OCI-LY3 (cell line): ENCODE data around the gene STIL.
"Not testable (repeated sequence)": the region's sequence is repeated elsewhere in the genome, so short reads cannot be mapped to it uniquely, and the experiment has no call there.

Experiments
- H2AFZ ChIP-seq: fragments of 200-600, 300-600 bp; shearing (Covaris generic); 2 replicates; pipeline ENCODE4 v1.6.0; 2014; ENCODE audit warnings: antibody characterized with exemption, low read depth, low read length
- H3K27ac ChIP-seq: fragments of 200-600, 300-600 bp; sonication (generic); 2 replicates; pipeline ENCODE4 v1.5.1; 2014; ENCODE audit warnings: mild to moderate bottlenecking, low read length, moderate library complexity, mixed read lengths
- H3K27me3 ChIP-seq: fragments of 200-600, 300-600 bp; sonication (generic); 2 replicates; pipeline ENCODE4 v1.6.1; 2014; ENCODE audit warnings: low read depth, low read length, mixed read lengths
- H3K36me3 ChIP-seq: fragments of 200-600, 300-600 bp; sonication (generic); replicated peaks from 2 replicates; pipeline ENCODE3; 2014; ENCODE audit warnings: low read depth, low read length, mixed read lengths
- H3K4me1 ChIP-seq: fragments of 300-600, 200-600 bp; sonication (generic); 2 replicates; pipeline ENCODE4 v1.6.1; 2014; ENCODE audit warnings: low read length, mixed read lengths
- H3K4me2 ChIP-seq: fragments of 200-600, 300-600 bp; sonication (generic); 2 replicates; pipeline ENCODE4 v1.6.1; 2014; ENCODE audit warnings: low read length, mixed read lengths
- H3K4me3 ChIP-seq: fragments of 300-600, 200-600 bp; sonication (generic); 2 replicates; pipeline ENCODE4 v1.5.1; 2014; ENCODE audit warnings: antibody characterized with exemption, mild to moderate bottlenecking, low read length, moderate library complexity
- H3K79me2 ChIP-seq: fragments of 300-600, 200-600 bp; shearing (Covaris generic); 2 replicates; pipeline ENCODE4 v1.6.1; 2014; ENCODE audit warnings: mild to moderate bottlenecking, low read length, mixed read lengths
- H3K9ac ChIP-seq: fragments of 300-600, 200-600 bp; shearing (Covaris generic); 2 replicates; pipeline ENCODE4 v1.6.0; 2014; ENCODE audit warnings: mild to moderate bottlenecking, low read length, moderate library complexity
- H3K9me3 ChIP-seq: fragments of 200-600, 300-600 bp; shearing (Covaris generic); 2 replicates; pipeline ENCODE4 v1.6.1; 2014; ENCODE audit warnings: low read length, mixed read lengths; ENCODE audit not compliant: insufficient read depth
- H4K20me1 ChIP-seq: fragments of 200-600, 300-600 bp; sonication (generic); 2 replicates; pipeline ENCODE4 v1.6.1; 2016; ENCODE audit warnings: low read length, mixed read lengths; ENCODE audit not compliant: insufficient read depth
- EZH2phosphoT487 ChIP-seq: fragments of 200-600 bp; shearing (Covaris generic); IDR thresholded peaks from 2 replicates; pipeline ENCODE4 v1.6.1; 2018; ENCODE audit warnings: antibody characterized with exemption, mixed run types, low read depth
- TF ChIP-seq, protein P1 (sequence below): fragments of 200-600, 300-600 bp; sonication (generic); IDR thresholded peaks from 2 replicates; pipeline ENCODE4 v1.5.1; 2014; ENCODE audit warnings: antibody characterized with exemption, low read length, low read depth

STIL gene

DNA sequence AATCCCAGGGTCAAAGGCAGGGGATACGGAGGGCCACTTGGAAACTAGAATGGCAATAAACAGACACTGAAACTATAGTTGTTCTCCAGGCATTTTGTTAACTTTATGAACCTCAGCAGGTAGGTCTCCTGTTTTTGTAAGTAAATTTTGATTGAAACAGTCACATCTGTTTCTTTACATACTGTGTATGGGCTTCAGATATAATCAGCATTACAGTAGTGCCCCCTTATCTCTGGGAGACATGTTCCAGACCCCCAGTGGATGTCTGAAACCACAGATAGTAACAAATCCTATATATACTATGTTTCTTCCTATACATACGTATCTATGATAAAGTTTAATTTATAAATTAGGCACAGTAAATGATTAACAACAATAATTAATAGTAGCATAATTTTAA is 11.5 kb downstream of the STIL start:
- no peak overlapping the region for H3K4me2 ChIP-seq
- TF ChIP-seq EZH2phosphoT487: no peak
- TF ChIP-seq, protein P1, sequence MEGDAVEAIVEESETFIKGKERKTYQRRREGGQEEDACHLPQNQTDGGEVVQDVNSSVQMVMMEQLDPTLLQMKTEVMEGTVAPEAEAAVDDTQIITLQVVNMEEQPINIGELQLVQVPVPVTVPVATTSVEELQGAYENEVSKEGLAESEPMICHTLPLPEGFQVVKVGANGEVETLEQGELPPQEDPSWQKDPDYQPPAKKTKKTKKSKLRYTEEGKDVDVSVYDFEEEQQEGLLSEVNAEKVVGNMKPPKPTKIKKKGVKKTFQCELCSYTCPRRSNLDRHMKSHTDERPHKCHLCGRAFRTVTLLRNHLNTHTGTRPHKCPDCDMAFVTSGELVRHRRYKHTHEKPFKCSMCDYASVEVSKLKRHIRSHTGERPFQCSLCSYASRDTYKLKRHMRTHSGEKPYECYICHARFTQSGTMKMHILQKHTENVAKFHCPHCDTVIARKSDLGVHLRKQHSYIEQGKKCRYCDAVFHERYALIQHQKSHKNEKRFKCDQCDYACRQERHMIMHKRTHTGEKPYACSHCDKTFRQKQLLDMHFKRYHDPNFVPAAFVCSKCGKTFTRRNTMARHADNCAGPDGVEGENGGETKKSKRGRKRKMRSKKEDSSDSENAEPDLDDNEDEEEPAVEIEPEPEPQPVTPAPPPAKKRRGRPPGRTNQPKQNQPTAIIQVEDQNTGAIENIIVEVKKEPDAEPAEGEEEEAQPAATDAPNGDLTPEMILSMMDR: no peak
- H3K36me3 ChIP-seq: peaks cover 26% of the 10 kb centered on the region

DNA sequence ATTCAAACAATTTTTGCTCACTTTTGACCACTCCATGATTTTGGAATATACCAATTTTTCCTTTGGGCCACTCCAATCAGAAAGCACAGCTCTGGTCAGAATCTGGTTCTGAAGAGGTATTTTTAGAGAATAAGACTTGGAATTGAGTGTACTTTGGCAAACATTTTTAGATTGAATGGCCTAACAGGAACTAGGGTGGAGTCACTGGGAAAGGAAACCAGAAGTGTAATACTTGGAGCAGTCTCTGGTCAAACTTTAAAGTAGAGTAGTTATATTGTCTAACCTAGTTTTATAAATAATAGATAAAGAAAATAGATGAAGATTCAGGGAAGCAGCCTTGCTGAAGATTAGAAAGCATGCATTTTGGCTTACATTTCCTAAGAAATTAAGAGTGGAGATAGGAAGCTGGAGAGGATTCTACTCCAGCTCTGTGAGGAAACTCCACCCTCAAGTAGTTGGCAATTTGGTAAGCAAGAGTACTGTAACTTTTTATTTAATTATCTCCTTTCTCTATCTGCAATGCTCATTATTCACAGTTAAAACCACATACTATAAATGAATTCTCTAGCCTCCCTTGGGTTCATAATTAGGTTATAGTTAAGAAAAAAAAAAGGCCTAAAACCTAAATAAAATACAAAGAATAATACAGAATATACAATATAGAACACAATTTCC is 15.8 kb downstream of the STIL start:
- Histone ChIP-seq H3K27ac (no peak overlapping the region), H3K27me3 (no peaks in the 10 kb centered on the region), H3K4me1 (no peaks in the 10 kb centered on the region), H3K4me3 (no peak overlapping the region), H2AFZ (no peak overlapping the region), H3K79me2 (no peaks in the 10 kb centered on the region), H3K9ac (no peak overlapping the region), H4K20me1 (no peaks in the 10 kb centered on the region), H3K4me2 (no peak overlapping the region), H3K9me3 (no peaks in the 10 kb centered on the region), H3K36me3 (peaks cover 25% of the 10 kb centered on the region)
- no peak for TF ChIP-seq EZH2phosphoT487
- TF ChIP-seq, protein P1: no peak

More for the DNA sequence above, 11.5 kb downstream of the STIL start:
- Histone ChIP-seq H3K9me3 (no peaks in the 10 kb centered on the region), H3K4me3 (no peak overlapping the region), H3K79me2 (no peaks in the 10 kb centered on the region; the same call in 1 of the 2 replicates), H3K4me1 (peaks cover 4% of the 10 kb centered on the region; the same call in 1 of the 2 replicates), H3K9ac (no peak overlapping the region), H4K20me1 (no peaks in the 10 kb centered on the region), H2AFZ (no peak overlapping the region), H3K27me3 (no peaks in the 10 kb centered on the region), H3K27ac (no peak overlapping the region)

DNA sequence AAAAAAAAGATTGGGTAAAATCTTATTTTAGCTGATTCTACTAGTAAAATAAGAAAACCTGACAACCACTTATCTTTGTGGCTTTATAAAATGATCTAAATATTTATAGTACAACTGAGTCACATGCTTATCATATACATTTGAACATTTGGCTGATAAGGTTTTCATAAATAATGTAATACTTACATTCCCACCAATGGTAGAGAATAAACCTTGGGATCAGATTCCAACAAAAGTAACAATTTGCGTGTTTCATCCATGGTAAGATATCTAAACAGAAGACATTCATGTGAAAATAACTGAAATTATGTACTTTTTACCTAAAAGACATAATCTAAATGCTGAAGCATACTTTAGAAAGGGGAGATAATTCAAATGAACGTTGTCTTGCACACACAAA is 18.4 kb downstream of the STIL start:
- Histone ChIP-seq H3K36me3 (peaks cover 7% of the 10 kb centered on the region), H2AFZ (no peak overlapping the region), H3K4me2 (no peak overlapping the region), H3K79me2 (no peaks in the 10 kb centered on the region), H3K4me1 (no peaks in the 10 kb centered on the region), H3K9me3 (no peaks in the 10 kb centered on the region), H3K9ac (no peak overlapping the region), H4K20me1 (no peaks in the 10 kb centered on the region), H3K27ac (no peak overlapping the region), H3K4me3 (no peak overlapping the region), H3K27me3 (no peaks in the 10 kb centered on the region)
- TF ChIP-seq EZH2phosphoT487: no peak
- TF ChIP-seq, protein P1: no peak

DNA sequence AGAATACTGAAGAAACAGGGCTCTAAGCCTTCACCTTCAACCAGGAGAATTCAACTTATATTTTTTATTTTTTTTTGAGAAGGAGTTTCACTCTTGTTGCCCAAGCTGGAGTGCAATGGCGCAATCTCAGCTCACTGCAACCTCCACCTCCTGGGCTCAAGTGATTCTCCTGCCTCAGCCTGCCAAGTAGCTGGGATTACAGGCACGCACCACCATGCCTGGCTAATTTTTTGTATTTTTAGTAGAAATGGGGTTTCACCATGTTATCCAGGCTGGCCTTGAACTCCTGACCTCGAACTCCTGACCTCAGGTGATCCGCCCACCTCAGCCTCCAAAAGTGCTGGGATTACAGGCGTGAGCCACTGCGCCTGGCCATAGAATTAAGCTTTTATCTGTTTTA is 19.1 kb downstream of the STIL start:
- H3K79me2 ChIP-seq, H3K27me3 ChIP-seq, H2AFZ ChIP-seq, H3K27ac ChIP-seq, H3K9me3 ChIP-seq, H4K20me1 ChIP-seq, H3K36me3 ChIP-seq, H3K9ac ChIP-seq, H3K4me1 ChIP-seq, H3K4me2 ChIP-seq, H3K4me3 ChIP-seq: not testable (repeated sequence)

- H3K27ac ChIP-seq, H3K9ac ChIP-seq, H3K4me2 ChIP-seq, H4K20me1 ChIP-seq, H3K4me3 ChIP-seq, H2AFZ ChIP-seq, H3K27me3 ChIP-seq, H3K36me3 ChIP-seq, H3K79me2 ChIP-seq, H3K9me3 ChIP-seq: not testable (repeated sequence)
- H3K4me1 ChIP-seq: peaks cover 19% of the 10 kb centered on the region
These were observed 25.8 kb downstream of the STIL start for GRCh38 chr1:47288116-47288515.
